Vagina (tissue), 2 donors: ENCODE measurements around the gene CFAP20.

ENCODE experiments used
- POLR2A ChIP-seq, 2 donors: fragments of 450-650 bp; IDR thresholded peaks; one replicate each; pipeline ENCODE4 v1.6.1; 2017; ENCODE audit warnings: antibody characterized with exemption in 2 of 2, mild to moderate bottlenecking in 2 of 2, moderate library complexity in 2 of 2
- TF ChIP-seq, protein P1 (sequence below), 3 experiments: fragments of 450-650 bp in 2 of 3; fragments of 200-600 bp in 1 of 3; sonication (generic) in 1 of 3; IDR thresholded peaks; one replicate each; pipeline ENCODE4 v1.5.1; 2017 to 2019; ENCODE audit warnings: antibody characterized with exemption in 3 of 3, mild to moderate bottlenecking in 2 of 3, moderate library complexity in 2 of 3

DNA sequence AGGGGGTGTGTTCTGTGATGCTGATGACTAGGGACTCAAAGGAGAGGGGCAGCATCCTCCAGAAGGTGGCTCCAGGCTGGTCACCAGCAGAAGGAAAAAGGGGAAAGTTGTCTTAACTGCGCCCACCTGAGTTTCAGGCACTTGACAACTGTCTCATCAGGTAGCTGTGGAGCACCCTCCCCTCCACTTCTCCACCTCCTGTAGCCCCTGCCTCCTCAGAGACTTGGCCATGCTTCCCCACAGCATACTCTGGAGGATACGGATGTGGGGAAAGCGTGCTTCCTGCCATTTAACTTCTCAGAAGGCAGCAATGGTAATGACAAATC, 17.9 kb downstream of the CFAP20 start:
- TF ChIP-seq, protein P1, sequence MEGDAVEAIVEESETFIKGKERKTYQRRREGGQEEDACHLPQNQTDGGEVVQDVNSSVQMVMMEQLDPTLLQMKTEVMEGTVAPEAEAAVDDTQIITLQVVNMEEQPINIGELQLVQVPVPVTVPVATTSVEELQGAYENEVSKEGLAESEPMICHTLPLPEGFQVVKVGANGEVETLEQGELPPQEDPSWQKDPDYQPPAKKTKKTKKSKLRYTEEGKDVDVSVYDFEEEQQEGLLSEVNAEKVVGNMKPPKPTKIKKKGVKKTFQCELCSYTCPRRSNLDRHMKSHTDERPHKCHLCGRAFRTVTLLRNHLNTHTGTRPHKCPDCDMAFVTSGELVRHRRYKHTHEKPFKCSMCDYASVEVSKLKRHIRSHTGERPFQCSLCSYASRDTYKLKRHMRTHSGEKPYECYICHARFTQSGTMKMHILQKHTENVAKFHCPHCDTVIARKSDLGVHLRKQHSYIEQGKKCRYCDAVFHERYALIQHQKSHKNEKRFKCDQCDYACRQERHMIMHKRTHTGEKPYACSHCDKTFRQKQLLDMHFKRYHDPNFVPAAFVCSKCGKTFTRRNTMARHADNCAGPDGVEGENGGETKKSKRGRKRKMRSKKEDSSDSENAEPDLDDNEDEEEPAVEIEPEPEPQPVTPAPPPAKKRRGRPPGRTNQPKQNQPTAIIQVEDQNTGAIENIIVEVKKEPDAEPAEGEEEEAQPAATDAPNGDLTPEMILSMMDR (IDR thresholded peaks at IDR 0.05), result no peak
- no peak for TF ChIP-seq POLR2A (IDR thresholded peaks at IDR 0.05)
